Measurements from ENCODE around the gene TUBG1. TPM values are rescaled to one million over a fixed set of nuclear protein-coding genes. Genes with fewer than 3 reads are reported as not detected.

TUBG1 gene
- total and polyA plus RNA-seq, 9 of the 15 experiments (the other 6 are each of a cell fraction or from before 2014, with no cell fraction given) = 33.1 to 147 (median 66.0) TPM

DNA sequence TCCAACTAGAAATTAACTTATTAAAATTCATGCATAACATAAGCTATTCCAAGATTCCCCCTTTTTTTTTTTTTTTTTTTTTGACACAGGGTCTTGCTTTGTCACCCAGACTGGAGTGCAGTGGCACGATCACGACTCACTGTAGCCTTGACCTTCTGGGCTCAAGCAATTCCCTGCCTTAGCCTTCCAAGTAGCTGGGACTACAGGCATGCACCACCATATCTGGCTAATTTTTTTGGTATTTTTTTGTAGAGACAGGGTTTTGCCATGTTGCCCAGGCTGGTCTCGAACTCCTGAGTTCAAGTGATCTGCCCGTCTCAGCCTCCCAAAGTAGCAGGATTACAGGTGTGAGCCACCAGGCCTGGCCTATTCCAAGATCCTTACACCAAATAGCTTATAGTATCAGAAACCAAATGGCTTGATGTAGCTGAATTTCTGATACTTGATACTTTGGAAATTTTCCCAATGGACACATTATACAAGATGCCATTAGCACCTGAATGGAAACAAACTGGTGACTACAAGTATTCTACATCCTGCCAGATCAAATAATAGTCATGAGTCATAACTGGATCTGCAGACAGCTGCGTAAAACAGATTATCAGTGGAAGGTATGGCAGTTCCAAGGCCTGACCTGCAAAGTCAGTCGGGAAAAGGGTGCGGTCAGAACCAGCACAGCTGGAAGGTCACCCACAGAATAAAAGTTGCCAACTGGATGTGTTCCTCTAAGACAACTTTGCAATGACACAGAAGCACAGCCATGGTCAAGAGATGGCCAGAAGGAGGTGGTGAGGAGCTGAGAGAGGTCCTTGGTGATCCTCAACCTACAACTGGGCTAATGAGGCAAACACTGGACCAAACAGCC lies 14.5 kb downstream of the TUBG1 start (continued):
- TF ChIP-seq, protein P1, sequence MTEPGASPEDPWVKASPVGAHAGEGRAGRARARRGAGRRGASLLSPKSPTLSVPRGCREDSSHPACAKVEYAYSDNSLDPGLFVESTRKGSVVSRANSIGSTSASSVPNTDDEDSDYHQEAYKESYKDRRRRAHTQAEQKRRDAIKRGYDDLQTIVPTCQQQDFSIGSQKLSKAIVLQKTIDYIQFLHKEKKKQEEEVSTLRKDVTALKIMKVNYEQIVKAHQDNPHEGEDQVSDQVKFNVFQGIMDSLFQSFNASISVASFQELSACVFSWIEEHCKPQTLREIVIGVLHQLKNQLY (CRISPR knock-in tag; conservative IDR thresholded peaks at IDR 0.05) = no peak
- TF ChIP-seq, protein P2, sequence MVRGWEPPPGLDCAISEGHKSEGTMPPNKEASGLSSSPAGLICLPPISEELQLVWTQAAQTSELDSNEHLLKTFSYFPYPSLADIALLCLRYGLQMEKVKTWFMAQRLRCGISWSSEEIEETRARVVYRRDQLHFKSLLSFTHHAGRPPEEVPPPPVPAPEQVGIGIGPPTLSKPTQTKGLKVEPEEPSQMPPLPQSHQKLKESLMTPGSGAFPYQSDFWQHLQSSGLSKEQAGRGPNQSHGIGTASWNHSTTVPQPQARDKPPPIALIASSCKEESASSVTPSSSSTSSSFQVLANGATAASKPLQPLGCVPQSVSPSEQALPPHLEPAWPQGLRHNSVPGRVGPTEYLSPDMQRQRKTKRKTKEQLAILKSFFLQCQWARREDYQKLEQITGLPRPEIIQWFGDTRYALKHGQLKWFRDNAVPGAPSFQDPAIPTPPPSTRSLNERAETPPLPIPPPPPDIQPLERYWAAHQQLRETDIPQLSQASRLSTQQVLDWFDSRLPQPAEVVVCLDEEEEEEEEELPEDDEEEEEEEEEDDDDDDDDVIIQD (CRISPR knock-in tag; IDR thresholded peaks at IDR 0.05) = no peak
- TF ChIP-seq, protein P3, sequence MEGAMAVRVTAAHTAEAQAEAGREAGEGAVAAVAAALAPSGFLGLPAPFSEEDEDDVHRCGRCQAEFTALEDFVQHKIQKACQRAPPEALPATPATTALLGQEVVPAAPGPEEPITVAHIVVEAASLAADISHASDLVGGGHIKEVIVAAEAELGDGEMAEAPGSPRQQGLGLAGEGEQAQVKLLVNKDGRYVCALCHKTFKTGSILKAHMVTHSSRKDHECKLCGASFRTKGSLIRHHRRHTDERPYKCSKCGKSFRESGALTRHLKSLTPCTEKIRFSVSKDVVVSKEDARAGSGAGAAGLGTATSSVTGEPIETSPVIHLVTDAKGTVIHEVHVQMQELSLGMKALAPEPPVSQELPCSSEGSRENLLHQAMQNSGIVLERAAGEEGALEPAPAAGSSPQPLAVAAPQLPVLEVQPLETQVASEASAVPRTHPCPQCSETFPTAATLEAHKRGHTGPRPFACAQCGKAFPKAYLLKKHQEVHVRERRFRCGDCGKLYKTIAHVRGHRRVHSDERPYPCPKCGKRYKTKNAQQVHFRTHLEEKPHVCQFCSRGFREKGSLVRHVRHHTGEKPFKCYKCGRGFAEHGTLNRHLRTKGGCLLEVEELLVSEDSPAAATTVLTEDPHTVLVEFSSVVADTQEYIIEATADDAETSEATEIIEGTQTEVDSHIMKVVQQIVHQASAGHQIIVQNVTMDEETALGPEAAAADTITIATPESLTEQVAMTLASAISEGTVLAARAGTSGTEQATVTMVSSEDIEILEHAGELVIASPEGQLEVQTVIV (CRISPR knock-in tag; IDR thresholded peaks at IDR 0.05; ENCODE audit: borderline replicate concordance) = no peak
- TF ChIP-seq GTF2F1 (IDR thresholded peaks at IDR 0.05; ENCODE audit: low read depth, low read length) (no peak), BRCA1 (IDR thresholded peaks at IDR 0.05) (no peak), BRCA1 (CRISPR knock-in tag; IDR thresholded peaks at IDR 0.05) (no peak), U2AF1 (optimal IDR thresholded peaks at IDR 0.05; ENCODE audit: low read depth, low read length) (no peak), SRSF7 (optimal IDR thresholded peaks at IDR 0.05; ENCODE audit: low read depth, low read length) (no peak), RAD21 (CRISPR knock-in tag; conservative IDR thresholded peaks at IDR 0.05 in 1 of 2, IDR thresholded peaks at IDR 0.05 in 1 of 2) (peak; percentile 20 to 62; a peak in 2 of 4 replicates), ZNF696 (CRISPR knock-in tag; conservative IDR thresholded peaks at IDR 0.05) (no peak), TAF1 (IDR thresholded peaks at IDR 0.05; ENCODE audit: control insufficient read depth, extremely low read depth, insufficient read depth, low read length, severe bottlenecking) (no peak), GABPB2 (CRISPR knock-in tag; conservative IDR thresholded peaks at IDR 0.05) (no peak), ID3 (CRISPR knock-in tag; IDR thresholded peaks at IDR 0.05) (no peak), ID3 (tag; IDR thresholded peaks at IDR 0.05) (no peak), CHD2 (IDR thresholded peaks at IDR 0.05; ENCODE audit: low read depth, low read length) (no peak), CBFA2T3 (IDR thresholded peaks at IDR 0.05) (peak; percentile 93), ETV6 (IDR thresholded peaks at IDR 0.05; ENCODE audit: borderline replicate concordance in 1 of 2, low read depth in 2 of 2, low read length in 1 of 2) (no peak), ETV6 (CRISPR knock-in tag; IDR thresholded peaks at IDR 0.05; ENCODE audit: borderline replicate concordance) (no peak), ZNF140 (CRISPR knock-in tag; IDR thresholded peaks at IDR 0.05) (no peak), BCOR (IDR thresholded peaks at IDR 0.05) (no peak; the same call in 1 of the 2 replicates), RBM14 (IDR thresholded peaks at IDR 0.05; ENCODE audit: borderline replicate concordance, insufficient read depth, low read depth, low read length) (no peak)
- TF ChIP-seq, protein P4, sequence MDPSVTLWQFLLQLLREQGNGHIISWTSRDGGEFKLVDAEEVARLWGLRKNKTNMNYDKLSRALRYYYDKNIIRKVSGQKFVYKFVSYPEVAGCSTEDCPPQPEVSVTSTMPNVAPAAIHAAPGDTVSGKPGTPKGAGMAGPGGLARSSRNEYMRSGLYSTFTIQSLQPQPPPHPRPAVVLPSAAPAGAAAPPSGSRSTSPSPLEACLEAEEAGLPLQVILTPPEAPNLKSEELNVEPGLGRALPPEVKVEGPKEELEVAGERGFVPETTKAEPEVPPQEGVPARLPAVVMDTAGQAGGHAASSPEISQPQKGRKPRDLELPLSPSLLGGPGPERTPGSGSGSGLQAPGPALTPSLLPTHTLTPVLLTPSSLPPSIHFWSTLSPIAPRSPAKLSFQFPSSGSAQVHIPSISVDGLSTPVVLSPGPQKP (CRISPR knock-in tag; IDR thresholded peaks at IDR 0.05) = no peak
